NCI-H1048 (cell line): ENCODE results near the gene SORL1.
A peak's percentile ranks its signal among the peaks of the same experiment; 100 is the strongest.
"Not testable (repeated sequence)": the region's sequence is repeated elsewhere in the genome, so short reads cannot be mapped to it uniquely, and the experiment has no call there.

Experiments
- DNase-seq: peaks from one replicate; lab custom pipeline; 2025; lab: John Stamatoyannopoulos, UW

The SORL1 gene

GRCh38 chr11:121451986-121452608 is at the start of gene SORL1:
Gene SORL1 (plus strand): TSS chr11:121452314. CDS start chr11:121452332, 18 bp downstream.
- peak; percentile 18 for DNase-seq

DNA sequence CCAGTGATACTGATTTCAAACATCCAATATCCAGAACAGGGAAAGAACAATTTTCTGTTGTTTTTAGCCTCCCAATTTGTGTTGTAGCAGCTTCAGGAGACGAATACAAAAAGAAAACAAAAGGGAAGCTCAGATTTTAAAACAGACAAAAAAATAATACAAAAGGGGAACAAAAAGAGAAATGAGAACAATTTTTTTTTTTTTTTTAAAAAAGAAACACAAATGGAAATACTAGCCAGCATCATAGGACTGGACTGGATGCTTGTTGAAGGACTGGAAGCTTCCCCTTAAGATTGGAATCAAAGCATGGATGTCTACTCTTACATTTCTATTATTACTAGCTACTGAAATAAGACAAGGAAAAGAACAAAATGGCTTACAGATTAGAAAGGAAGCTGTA is 46.5 kb upstream of the SORL1 start:
- no peak for DNase-seq

GRCh38 chr11:121406291-121406690 is 45.8 kb upstream of the SORL1 start:
- DNase-seq, result no peak

- no peak for DNase-seq
Measured at GRCh38 chr11:121408830-121409229, 43.3 kb upstream of the SORL1 start.

- not testable (repeated sequence) for DNase-seq
Measured at GRCh38 chr11:121410041-121410440, 42.1 kb upstream of the SORL1 start.

GRCh38 chr11:121411330-121411729 is 40.8 kb upstream of the SORL1 start:
- not testable (repeated sequence) for DNase-seq

GRCh38 chr11:121412000-121412587 is 40.0 kb upstream of the SORL1 start:
- no peak for DNase-seq

DNA sequence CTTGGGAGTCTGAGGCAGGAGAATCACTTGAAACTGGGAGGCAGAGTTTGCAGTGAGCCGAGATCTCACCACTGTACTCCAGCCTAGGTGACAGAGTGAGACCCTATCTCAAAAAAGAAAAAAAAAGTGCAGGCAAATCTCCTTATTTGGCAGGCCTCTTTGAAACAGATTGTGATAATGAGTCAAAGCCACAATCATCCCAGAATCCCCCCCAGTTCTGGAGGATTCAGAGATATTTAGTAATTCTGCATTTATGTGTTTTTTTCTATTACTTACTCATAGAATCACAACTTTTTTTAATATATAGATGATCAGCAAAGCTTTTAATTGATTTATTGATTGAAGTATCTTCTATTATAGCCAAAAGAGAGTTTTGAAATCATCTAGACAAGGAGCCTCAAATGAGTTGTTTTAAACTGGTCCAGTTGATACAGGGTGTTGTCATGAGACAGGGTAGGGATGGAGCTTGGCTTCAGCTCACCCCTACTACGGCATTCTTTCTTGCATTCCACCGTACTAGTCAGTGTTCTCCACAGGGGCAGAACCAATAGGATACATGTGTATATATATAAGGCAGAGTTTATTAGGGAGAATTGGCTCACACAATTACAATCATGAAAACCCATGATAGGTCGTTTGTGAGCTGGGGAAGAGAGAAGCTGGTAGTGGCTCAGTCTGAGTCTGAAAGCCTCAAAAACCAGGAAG is 39.3 kb upstream of the SORL1 start:
- no peak for DNase-seq

DNA sequence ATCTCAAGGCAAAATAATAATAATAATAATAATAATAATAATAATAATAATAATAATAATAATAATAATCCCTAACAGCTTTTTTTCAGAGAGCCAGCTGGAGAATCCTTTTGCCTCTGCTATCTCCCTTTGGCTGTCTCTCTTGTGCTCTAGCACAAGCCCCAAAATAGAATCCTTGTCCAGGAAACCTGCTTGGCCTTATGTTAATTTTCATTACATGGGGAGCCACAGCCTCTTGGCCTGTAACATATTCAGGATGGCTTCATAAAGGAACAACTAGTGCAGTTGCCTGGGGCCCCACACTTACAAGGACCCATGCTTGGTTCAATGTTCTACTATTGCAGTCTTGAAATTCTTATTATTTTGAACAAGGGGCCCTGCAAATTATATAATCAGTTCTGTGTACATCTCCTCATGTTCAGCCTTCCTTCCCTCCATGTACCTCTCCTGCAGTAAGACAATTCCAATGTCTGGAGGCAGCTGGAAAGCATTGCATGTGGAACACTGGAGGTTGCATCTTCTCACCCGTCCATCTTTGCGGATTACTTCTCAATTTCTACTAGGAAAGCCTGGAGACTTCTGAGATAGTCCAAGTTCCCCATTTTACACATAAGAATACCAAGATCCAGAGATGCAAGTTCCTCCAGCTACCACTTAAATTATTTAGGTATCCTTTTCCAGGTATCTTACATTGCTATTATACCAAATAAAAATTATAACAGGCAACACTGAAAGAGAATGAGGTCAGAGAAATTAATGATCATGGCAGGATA is 37.8 kb upstream of the SORL1 start:
- no peak for DNase-seq

GRCh38 chr11:121415856-121416255 is 36.3 kb upstream of the SORL1 start:
- DNase-seq, result no peak

GRCh38 chr11:121417055-121417551 is 35.0 kb upstream of the SORL1 start:
- DNase-seq, result no peak

DNA sequence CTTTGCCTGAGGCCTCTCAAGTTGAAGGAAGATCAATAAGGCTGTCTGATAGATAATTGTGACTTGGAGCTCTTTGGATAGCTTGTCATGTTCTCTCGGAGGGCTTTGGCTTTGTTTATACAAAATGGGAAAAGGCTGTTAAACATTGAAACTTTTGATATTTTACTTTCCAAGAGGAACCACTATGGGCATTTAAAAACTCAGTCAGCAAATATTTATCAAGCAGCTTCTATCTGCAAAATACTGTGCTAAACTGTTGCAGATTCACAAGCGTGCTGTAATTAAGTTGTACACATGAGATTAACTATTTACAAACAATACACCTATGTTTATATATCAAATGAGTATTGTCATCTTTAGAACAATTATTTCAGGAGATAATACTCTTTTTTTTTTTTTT is 34.5 kb upstream of the SORL1 start:
- DNase-seq, result no peak

DNA sequence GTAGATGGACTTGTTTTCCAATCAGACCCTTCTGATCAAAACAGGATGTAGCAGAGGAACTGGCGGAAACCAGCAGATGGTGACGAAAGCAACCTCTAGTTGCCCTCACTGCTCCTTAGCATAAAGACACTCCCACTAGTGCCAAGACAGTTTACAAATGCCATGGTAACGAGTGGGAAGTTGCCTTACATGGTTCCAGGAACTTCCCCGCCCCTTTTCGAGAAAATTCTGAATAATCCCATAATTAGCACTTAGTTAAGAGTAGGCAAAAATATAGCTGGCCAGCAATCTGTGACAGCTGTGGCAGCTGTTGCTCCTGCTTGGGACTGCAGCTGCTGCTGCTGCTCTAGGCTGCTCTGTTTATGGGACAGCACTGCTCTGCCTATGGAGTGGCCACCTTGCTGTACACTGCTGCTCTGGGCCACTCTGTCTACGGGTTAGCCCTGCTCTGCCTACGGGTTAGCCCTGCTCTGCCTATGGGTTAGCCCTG is 33.4 kb upstream of the SORL1 start:
- DNase-seq, result no peak

DNA sequence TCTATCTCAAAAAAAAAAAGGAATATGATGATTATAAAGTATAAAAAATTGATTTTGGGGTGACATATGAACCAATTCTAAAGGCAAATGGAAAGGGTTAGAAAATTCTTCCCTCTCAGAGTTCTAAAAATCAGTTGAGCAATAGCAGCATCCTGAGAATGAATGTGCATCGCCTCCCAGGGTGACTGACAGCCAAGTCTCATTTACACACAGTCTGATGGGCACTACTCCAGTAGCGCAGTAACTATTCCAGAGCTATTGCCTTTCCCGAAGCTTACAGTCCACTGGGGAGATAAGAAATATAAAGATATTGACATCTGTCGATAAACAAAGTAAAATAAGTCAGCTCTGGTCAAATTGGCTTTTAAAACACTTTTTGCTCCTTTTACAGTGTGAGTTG is 32.3 kb upstream of the SORL1 start:
- no peak for DNase-seq

DNA sequence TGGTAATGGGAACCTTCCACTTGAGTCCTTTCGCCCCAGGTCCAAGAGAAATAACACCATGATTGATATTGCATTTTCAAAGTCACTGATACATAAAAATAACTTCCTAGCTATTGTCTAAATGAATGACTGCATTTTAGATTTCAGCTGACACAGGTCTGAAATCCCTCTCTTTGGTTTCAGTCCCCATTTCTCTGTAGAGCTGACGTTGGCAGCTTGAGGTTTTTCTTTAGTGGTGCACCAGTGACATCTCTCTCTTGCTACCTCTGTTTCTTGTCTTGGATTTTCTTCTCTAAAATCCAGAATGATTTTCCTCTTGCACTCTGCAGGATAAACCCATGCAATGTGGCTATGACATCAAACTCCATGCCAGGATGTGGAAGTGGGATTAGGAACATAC is 31.7 kb upstream of the SORL1 start:
- DNase-seq, result no peak

- no peak for DNase-seq
Measured at GRCh38 chr11:121421149-121421901, 30.8 kb upstream of the SORL1 start.

- DNase-seq, result no peak
Measured at GRCh38 chr11:121422675-121423074, 29.4 kb upstream of the SORL1 start.

- DNase-seq, result no peak
Measured at GRCh38 chr11:121425828-121426227, 26.3 kb upstream of the SORL1 start.

GRCh38 chr11:121426476-121427399 is 25.4 kb upstream of the SORL1 start:
- DNase-seq, result no peak

GRCh38 chr11:121427400-121427744 is 24.7 kb upstream of the SORL1 start:
- DNase-seq, result no peak

DNA sequence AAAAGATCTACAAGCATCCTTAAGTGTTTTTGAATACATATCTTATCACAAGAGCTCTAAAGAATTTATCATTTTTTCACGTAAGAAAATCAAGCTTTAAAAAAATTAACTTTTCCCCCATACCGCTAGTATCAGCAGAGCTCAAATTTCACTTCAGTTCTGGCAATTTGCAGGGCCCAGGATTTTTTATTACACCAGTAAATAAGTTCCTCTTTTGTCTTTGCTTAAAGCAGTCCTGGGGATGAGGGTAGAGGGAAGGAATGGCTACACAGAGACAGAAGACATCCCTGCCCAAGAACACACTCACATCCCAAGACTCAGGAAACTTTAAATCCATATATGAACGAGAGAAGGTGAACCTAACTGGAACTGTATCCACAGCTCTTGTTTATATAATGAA is 22.6 kb upstream of the SORL1 start:
- DNase-seq, result no peak
